OCI-LY7 (cell line): ENCODE measurements around the gene ALDOA. TPM values are rescaled to one million over a fixed set of nuclear protein-coding genes. Genes with fewer than 3 reads are reported as not detected.

Experiments
- BruUV-seq: library from RNA; stranded (reverse); fragments of 400-500 nt; replicated peaks from 2 replicates; lab custom pipeline; 2021; lab: Mats Ljungman, UMichigan
- CTCF ChIA-PET: fragments of 300-600 bp; sonication (Branson Sonifier 250); formaldehyde crosslinking; loops from one replicate; lab custom pipeline; 2022; ENCODE audit warnings: antibody characterized with exemption; ENCODE audit not compliant: unreplicated experiment; lab: Charles Lee
- POLR2A ChIA-PET: fragments of 300-600 bp; sonication (Branson Sonifier 250); formaldehyde crosslinking; loops from one replicate; lab custom pipeline; 2022; ENCODE audit warnings: antibody characterized with exemption; lab: Charles Lee
- DNase-seq: peaks from one replicate; pipeline ENCODE4 v3.0.0-alpha.2; 2015; ENCODE audit warnings: low spot score
- H2AFZ ChIP-seq: fragments of 200-600 bp; sonication (generic), shearing (Covaris generic); 2 replicates; pipeline ENCODE4 v1.6.1; 2014; ENCODE audit warnings: mild to moderate bottlenecking, antibody characterized with exemption, low read length, moderate library complexity
- H3K27ac ChIP-seq: fragments of 200-600 bp; sonication (generic); 2 replicates; pipeline ENCODE4 v1.5.1; 2014; ENCODE audit warnings: mixed run types, low read depth, mild to moderate bottlenecking, moderate library complexity, low read length, inconsistent platforms; ENCODE audit not compliant: poor library complexity, severe bottlenecking
- H3K36me3 ChIP-seq: fragments of 200-600 bp; sonication (generic); 2 replicates; pipeline ENCODE4 v1.6.1; 2014; ENCODE audit warnings: mild to moderate bottlenecking, antibody characterized with exemption, low read length, moderate library complexity, mixed read lengths; ENCODE audit not compliant: insufficient read depth
- H3K4me1 ChIP-seq: fragments of 200-600 bp; sonication (generic); 2 replicates; pipeline ENCODE4 v1.5.1; 2014; ENCODE audit warnings: mild to moderate bottlenecking, low read length; ENCODE audit not compliant: insufficient read depth, poor library complexity, severe bottlenecking
- H3K4me2 ChIP-seq: fragments of 200-600 bp; sonication (generic); 2 replicates; pipeline ENCODE4 v1.6.1; 2014; ENCODE audit warnings: mild to moderate bottlenecking, low read length
- H3K4me3 ChIP-seq: fragments of 200-600 bp; sonication (generic); 2 replicates; pipeline ENCODE4 v1.5.1; 2014; ENCODE audit warnings: mild to moderate bottlenecking, low read depth, low read length; ENCODE audit not compliant: poor library complexity, severe bottlenecking
- H3K79me2 ChIP-seq: fragments of 200-600 bp; sonication (generic); 2 replicates; pipeline ENCODE4 v1.6.1; 2016; ENCODE audit warnings: low read depth, mild to moderate bottlenecking, low read length, moderate library complexity, mixed read lengths; ENCODE audit not compliant: insufficient read depth
- H3K9me2 ChIP-seq: fragments of 200-600 bp; sonication (generic); 2 replicates; pipeline ENCODE4 v1.6.1; 2016; ENCODE audit warnings: mild to moderate bottlenecking, low read length, mixed read lengths; ENCODE audit not compliant: insufficient read depth
- H3K9me3 ChIP-seq: fragments of 200-600 bp; sonication (generic); 2 replicates; pipeline ENCODE4 v1.6.1; 2014; ENCODE audit warnings: mild to moderate bottlenecking, mixed run types, low read length, mixed read lengths
- H4K20me1 ChIP-seq: fragments of 200-600 bp; sonication (generic); 2 replicates; pipeline ENCODE4 v1.6.1; 2014; ENCODE audit warnings: mild to moderate bottlenecking, antibody characterized with exemption, low read length, moderate library complexity, mixed read lengths; ENCODE audit not compliant: insufficient read depth
- EZH2phosphoT487 ChIP-seq: fragments of 200-600 bp; sonication (generic); IDR thresholded peaks from 2 replicates; pipeline ENCODE4 v1.6.1; 2018; ENCODE audit warnings: low read depth, borderline replicate concordance, mild to moderate bottlenecking, mixed run types, antibody characterized with exemption, low read length, moderate library complexity, mixed read lengths
- intact Hi-C: fragments of 100-400 bp; cut with micrococcal nuclease; formaldehyde crosslinking; loops from one replicate; pipeline ENCODE4 v1.10.0; 2022; ENCODE audit not compliant: unreplicated experiment
- total RNA-seq, 2 experiments: library from RNA; depleted of rRNA in 1 of 2; stranded (reverse); fragments of >200 nt in 1 of 2; shearing (Covaris generic) in 1 of 2; gene quantifications; 2 replicates each; pipeline ENCODE4 v1.2.3, GENCODE V29; 2014 to 2022
- TF ChIP-seq, protein P1 (sequence below): fragments of 200-600 bp; sonication (generic); conservative IDR thresholded peaks from 2 replicates; pipeline ENCODE4 v1.5.1; 2014; ENCODE audit warnings: mild to moderate bottlenecking, antibody characterized with exemption, low read length, moderate library complexity, mixed read lengths

The ALDOA gene
- total RNA-seq, 2 experiments from 2014 or later, result 809 to 1,029 TPM

DNA sequence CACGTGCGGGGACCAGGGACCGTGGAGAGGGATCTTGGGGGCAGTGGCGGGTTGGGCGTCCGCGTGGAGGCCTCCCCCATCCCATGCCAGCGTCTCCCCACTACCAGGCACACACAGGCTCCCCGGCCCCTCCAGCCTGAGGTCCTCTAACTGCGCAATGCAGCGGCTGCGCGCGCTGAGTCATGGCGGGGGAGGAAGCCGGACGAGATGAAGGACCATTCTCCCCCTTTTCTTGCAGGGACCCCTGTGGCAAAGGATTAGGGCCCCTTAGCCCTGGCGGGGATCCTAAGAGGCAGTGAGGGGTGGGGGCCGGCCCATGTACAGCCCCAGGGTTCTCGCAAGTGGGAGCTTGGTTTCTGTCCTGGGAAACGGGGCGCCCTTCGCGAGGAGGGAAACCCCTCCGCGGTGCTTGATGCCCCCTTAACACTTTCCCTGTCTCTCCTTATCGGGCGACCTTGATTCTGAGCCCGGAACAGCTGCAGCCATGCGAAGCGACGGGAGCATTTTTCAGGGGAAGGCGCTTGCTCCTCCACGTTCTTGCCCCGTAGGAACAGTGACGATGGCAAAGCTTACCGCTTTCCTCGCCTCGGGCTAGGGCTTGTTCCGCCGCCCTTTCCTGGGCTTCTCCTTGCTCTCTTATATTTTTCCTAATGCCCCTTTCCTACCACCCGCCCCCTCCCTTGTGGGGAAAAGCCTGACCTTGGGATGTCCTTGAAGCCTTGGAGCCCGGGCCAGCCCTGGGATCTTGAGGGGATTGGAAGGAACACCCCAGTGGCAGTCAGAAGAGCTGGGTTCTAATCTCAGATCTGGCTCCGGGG lies 592 bp downstream of the ALDOA start:
- H3K9me2 ChIP-seq, result no peaks in the 10 kb centered on the region
- H3K9me3 ChIP-seq, result no peaks in the 10 kb centered on the region
- peaks cover 39% of the 10 kb centered on the region for H3K4me1 ChIP-seq
- BruUV-seq, result TSS peak; percentile 27
- DNase-seq, result peak; percentile 35
- H4K20me1 ChIP-seq, result peaks cover 14% of the 10 kb centered on the region
- H3K4me2 ChIP-seq, result peak overlapping the region; percentile 94
- POLR2A ChIA-PET, result interaction anchor here (0.8 to 1.6 kb wide), 3 partner anchors 10 to 93 kb away, joined by 3 to 5 read pairs (median 4); partner anchors contain the start of gene TAOK2
- H3K4me3 ChIP-seq, result peak overlapping the region; percentile 99
- no peak overlapping the region for H2AFZ ChIP-seq
- peaks cover 44% of the 10 kb centered on the region for H3K79me2 ChIP-seq
- CTCF ChIA-PET, result interaction anchor here (0.7 to 1.0 kb wide), 2 partner anchors 26 to 118 kb away, joined by 3 read pairs; partner anchors contain the start of gene TBX6
- intact Hi-C loops, result loop anchor here (1.0 to 10.0 kb wide), 3 partner anchors 9 to 289 kb away; partner anchors contain the start of genes CD2BP2 and PPP4C
- peak overlapping the region; percentile 86 for H3K27ac ChIP-seq
- TF ChIP-seq, protein P1, sequence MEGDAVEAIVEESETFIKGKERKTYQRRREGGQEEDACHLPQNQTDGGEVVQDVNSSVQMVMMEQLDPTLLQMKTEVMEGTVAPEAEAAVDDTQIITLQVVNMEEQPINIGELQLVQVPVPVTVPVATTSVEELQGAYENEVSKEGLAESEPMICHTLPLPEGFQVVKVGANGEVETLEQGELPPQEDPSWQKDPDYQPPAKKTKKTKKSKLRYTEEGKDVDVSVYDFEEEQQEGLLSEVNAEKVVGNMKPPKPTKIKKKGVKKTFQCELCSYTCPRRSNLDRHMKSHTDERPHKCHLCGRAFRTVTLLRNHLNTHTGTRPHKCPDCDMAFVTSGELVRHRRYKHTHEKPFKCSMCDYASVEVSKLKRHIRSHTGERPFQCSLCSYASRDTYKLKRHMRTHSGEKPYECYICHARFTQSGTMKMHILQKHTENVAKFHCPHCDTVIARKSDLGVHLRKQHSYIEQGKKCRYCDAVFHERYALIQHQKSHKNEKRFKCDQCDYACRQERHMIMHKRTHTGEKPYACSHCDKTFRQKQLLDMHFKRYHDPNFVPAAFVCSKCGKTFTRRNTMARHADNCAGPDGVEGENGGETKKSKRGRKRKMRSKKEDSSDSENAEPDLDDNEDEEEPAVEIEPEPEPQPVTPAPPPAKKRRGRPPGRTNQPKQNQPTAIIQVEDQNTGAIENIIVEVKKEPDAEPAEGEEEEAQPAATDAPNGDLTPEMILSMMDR, result no peak
- no peak for TF ChIP-seq EZH2phosphoT487
- peaks cover 55% of the 10 kb centered on the region for H3K36me3 ChIP-seq

GRCh38 chr16:30066761-30067583 lies 1.4 kb downstream of the ALDOA start:
- BruUV-seq, result no TSS peak
- H2AFZ ChIP-seq, result no peak overlapping the region
- H3K4me1 ChIP-seq, result peaks cover 39% of the 10 kb centered on the region
- H3K4me2 ChIP-seq, result peak overlapping the region; percentile 94
- H3K9me3 ChIP-seq, result no peaks in the 10 kb centered on the region
- CTCF ChIA-PET, result no interaction called here
- H3K9me2 ChIP-seq, result no peaks in the 10 kb centered on the region
- POLR2A ChIA-PET, result interaction anchor here (0.6 to 1.5 kb wide), 3 partner anchors 9 to 205 kb away, joined by 3 to 4 read pairs (median 3); no protein-coding TSS in a partner anchor
- H3K36me3 ChIP-seq, result peaks cover 64% of the 10 kb centered on the region
- H3K79me2 ChIP-seq, result peaks cover 44% of the 10 kb centered on the region
- no peak for DNase-seq
- intact Hi-C loops, result loop anchor here (10.0 kb wide), 1 partner anchor 288 kb away; the partner anchor contains the start of gene CD2BP2
- H3K27ac ChIP-seq, result peak overlapping the region; percentile 86
- H4K20me1 ChIP-seq, result peaks cover 14% of the 10 kb centered on the region
- peak overlapping the region; percentile 99 for H3K4me3 ChIP-seq
- TF ChIP-seq EZH2phosphoT487, result no peak
- TF ChIP-seq, protein P1, result no peak
